Thymus (tissue), 11 donors: ENCODE data around the gene OMA1. TPM values are rescaled to one million over a fixed set of nuclear protein-coding genes. Genes with fewer than 3 reads are reported as not detected.
"Not testable (repeated sequence)": the region's sequence is repeated elsewhere in the genome, so short reads cannot be mapped to it uniquely, and the experiment has no call there.

ENCODE experiments used
- DNase-seq, 9 donors: peaks; one replicate each; pipeline ENCODE4 v3.0.0-alpha.2; 2013; ENCODE audit warnings: low spot score in 9 of 9, low read depth in 6 of 9, missing footprints in 1 of 9
- H3K27ac ChIP-seq, 2 donors: one replicate each; pipeline ENCODE4 v1.5.1; 2013; ENCODE audit warnings: control low read depth in 1 of 2, low read depth in 1 of 2, low read length in 1 of 2, mild to moderate bottlenecking in 1 of 2, moderate library complexity in 1 of 2
- H3K27me3 ChIP-seq, 2 donors: one replicate each; pipeline ENCODE4 v1.5.1; 2013; ENCODE audit warnings: low read length in 1 of 2; ENCODE audit not compliant: control insufficient read depth in 2 of 2, insufficient read depth in 1 of 2
- H3K36me3 ChIP-seq, 2 donors: one replicate each; pipeline ENCODE4 v1.5.1; 2013; ENCODE audit warnings: low read length in 1 of 2, mild to moderate bottlenecking in 1 of 2, moderate library complexity in 1 of 2; ENCODE audit not compliant: control insufficient read depth in 2 of 2, insufficient read depth in 2 of 2
- H3K4me1 ChIP-seq, 2 donors: one replicate each; pipeline ENCODE4 v1.5.1; 2013; ENCODE audit warnings: low read length in 2 of 2; ENCODE audit not compliant: control insufficient read depth in 2 of 2, insufficient read depth in 2 of 2
- H3K4me3 ChIP-seq, 2 donors: one replicate each; pipeline ENCODE4 v1.5.1; 2013; ENCODE audit warnings: low read length in 2 of 2, control low read depth in 1 of 2, mild to moderate bottlenecking in 1 of 2
- H3K9me3 ChIP-seq, 2 donors: one replicate each; pipeline ENCODE4 v1.5.1; 2013; ENCODE audit warnings: low read length in 1 of 2, mild to moderate bottlenecking in 1 of 2; ENCODE audit not compliant: control insufficient read depth in 2 of 2, insufficient read depth in 1 of 2
- WGBS: extraction: QIAGEN DNeasy Blood & Tissue Kit; methylation state at CpG from one replicate; pipeline ENCODE4 v1.1.7; 2013; 5-methylcytosine and 5-hydroxymethylcytosine counted together
- polyA plus RNA-seq: library from polyadenylated mRNA; stranded (reverse); fragments of 200-250 nt; gene quantifications from one replicate; pipeline ENCODE4 v1.2.3, GENCODE V29; 2013
- total RNA-seq: library from RNA; stranded (reverse); fragments of 120-200 nt; gene quantifications from one replicate; pipeline ENCODE4 v1.2.4, GENCODE V29; 2013
- donor health status: healthy.

Gene OMA1
- total and polyA plus RNA-seq, 2 donors: 36.0 to 53.8 TPM

- Histone ChIP-seq H3K27ac (no peak overlapping the region), H3K27me3 (peaks cover 6 to 14% of the 10 kb centered on the region in 2 donors), H3K4me3 (no peak overlapping the region), H3K36me3 (no peaks in the 10 kb centered on the region), H3K9me3 (no peaks in the 10 kb centered on the region), H3K4me1 (no peaks in the 10 kb centered on the region)
- WGBS: 94% methylated on average over 5 of the region's 5 CpGs
- no peak for DNase-seq
These were observed 22.4 kb upstream of the OMA1 start for GRCh38 chr1:58568911-58569310.

DNA sequence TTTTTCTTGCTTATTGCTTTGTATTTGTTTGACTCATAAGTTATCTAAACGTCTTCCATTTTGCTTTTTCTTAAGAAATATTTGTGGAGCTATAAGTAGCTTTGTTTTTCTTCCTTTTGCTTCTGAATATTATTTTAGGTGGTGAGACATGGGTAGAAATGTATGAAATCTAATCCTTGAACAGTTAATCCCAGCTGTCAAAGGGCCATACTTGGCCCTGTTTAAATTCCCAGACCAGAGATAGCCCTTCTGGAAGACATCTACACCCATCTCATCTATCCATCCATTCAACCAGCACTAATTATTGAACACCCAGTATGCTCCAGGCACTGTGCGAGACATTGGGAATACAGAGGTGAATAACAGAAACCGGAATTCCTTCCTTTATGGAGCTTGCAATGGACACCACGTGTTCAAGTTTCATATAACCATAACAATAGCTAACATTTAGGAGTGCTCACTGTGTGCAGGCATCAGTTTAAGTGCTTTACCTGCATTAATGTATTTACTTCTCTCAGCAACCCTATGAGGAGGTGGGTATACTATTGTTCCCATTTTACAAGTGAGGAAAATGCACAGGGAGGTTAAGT, 21.8 kb upstream of the OMA1 start:
- DNase-seq: no peak
- Histone ChIP-seq H3K4me1 (no peaks in the 10 kb centered on the region), H3K27me3 (peaks cover 6 to 10% of the 10 kb centered on the region in 2 donors), H3K9me3 (no peaks in the 10 kb centered on the region), H3K4me3 (no peak overlapping the region), H3K27ac (no peak overlapping the region), H3K36me3 (no peaks in the 10 kb centered on the region)
- 90% methylated on average over 4 of the region's 4 CpGs for WGBS

DNA sequence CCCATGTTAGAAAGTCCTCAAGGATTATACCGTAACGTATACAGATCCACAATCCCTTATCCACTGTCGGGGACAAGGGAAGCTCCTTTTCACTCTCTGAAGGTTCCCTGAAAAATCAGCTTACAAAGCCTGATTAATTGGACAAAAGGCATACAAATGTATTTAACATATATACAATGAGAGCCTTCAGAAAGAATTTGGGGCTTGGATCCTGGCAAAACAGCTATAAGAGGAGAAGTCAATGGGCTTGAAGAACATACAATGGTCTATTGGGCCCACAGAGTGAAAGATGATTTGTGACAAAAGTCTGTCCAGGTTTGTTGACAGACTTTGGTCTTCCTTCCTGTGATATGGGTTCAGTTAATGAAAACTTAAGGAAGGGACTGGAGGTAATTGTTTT, 19.8 kb upstream of the OMA1 start:
- 81% methylated on average over 3 of the region's 3 CpGs for WGBS
- H3K9me3 ChIP-seq: no peaks in the 10 kb centered on the region

GRCh38 chr1:58563715-58564114, 17.2 kb upstream of the OMA1 start:
- 88% methylated on average over 1 of the region's 1 CpG for WGBS
- H3K27me3 ChIP-seq, DNase-seq, H3K4me1 ChIP-seq, H3K4me3 ChIP-seq, H3K36me3 ChIP-seq, H3K27ac ChIP-seq, H3K9me3 ChIP-seq: not testable (repeated sequence)

More for the DNA sequence above, 19.8 kb upstream of the OMA1 start:
- Histone ChIP-seq H3K27ac (no peak overlapping the region), H3K27me3 (peaks cover 0 to 6% of the 10 kb centered on the region in 2 donors), H3K4me1 (no peaks in the 10 kb centered on the region), H3K36me3 (no peaks in the 10 kb centered on the region), H3K4me3 (no peak overlapping the region)
- DNase-seq: no peak

DNA sequence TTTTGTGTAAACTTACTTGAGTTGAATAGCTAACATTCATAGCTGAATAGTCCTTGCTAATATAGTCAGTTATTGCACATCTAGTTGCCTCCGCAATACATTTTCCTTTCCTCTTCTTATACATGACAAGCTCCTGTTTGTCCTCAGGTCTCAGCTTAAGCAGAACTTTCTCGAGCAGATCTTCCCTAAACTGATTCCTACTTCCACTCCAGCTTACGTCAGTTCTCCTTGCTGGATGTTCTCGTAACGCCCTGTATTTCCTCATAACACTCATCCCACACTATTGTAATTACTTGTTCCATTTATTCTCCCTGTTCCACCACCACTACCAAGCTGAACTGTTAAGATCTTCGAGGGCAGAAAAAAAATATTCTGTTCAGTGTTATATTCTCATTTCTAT, 15.1 kb upstream of the OMA1 start:
- no peaks in the 10 kb centered on the region for H3K36me3 ChIP-seq
- no peaks in the 10 kb centered on the region for H3K9me3 ChIP-seq
- no peak overlapping the region for H3K4me3 ChIP-seq
- H3K27ac ChIP-seq: no peak overlapping the region
- DNase-seq: no peak
- no peaks in the 10 kb centered on the region for H3K27me3 ChIP-seq
- WGBS: 82% methylated on average over 6 of the region's 6 CpGs
- no peaks in the 10 kb centered on the region for H3K4me1 ChIP-seq

- H3K27ac ChIP-seq: no peak overlapping the region
- no peaks in the 10 kb centered on the region for H3K27me3 ChIP-seq
- WGBS: 94% methylated on average over 1 of the region's 1 CpG
- H3K4me1 ChIP-seq: no peaks in the 10 kb centered on the region
- H3K4me3 ChIP-seq: no peak overlapping the region
- H3K9me3 ChIP-seq: no peaks in the 10 kb centered on the region
- DNase-seq: no peak
- no peaks in the 10 kb centered on the region for H3K36me3 ChIP-seq
These were observed 8.9 kb upstream of the OMA1 start for GRCh38 chr1:58555393-58555792.

- no peaks in the 10 kb centered on the region for H3K27me3 ChIP-seq
- H3K36me3 ChIP-seq: no peaks in the 10 kb centered on the region
- H3K27ac ChIP-seq: no peak overlapping the region
- H3K4me1 ChIP-seq: peaks cover 0 to 2% of the 10 kb centered on the region in 2 donors
- no peak overlapping the region for H3K4me3 ChIP-seq
- 84% methylated on average over 9 of the region's 9 CpGs for WGBS
- H3K9me3 ChIP-seq: no peaks in the 10 kb centered on the region
- no peak for DNase-seq
These were observed 4.9 kb upstream of the OMA1 start for GRCh38 chr1:58551186-58552140.

GRCh38 chr1:58549291-58549690, 2.8 kb upstream of the OMA1 start:
- H3K4me1 ChIP-seq, H3K27ac ChIP-seq, DNase-seq, H3K4me3 ChIP-seq, H3K9me3 ChIP-seq, H3K27me3 ChIP-seq, H3K36me3 ChIP-seq: not testable (repeated sequence)
- 81% methylated on average over 6 of the region's 6 CpGs for WGBS

GRCh38 chr1:58548371-58548770, 1.8 kb upstream of the OMA1 start:
- Histone ChIP-seq H3K4me3 (no peak overlapping the region), H3K27ac (no peak overlapping the region), H3K27me3 (no peaks in the 10 kb centered on the region), H3K9me3 (no peaks in the 10 kb centered on the region), H3K36me3 (no peaks in the 10 kb centered on the region), H3K4me1 (peaks cover 0 to 7% of the 10 kb centered on the region in 2 donors)
- WGBS: 97% methylated on average over 2 of the region's 2 CpGs
- DNase-seq: no peak
